Measurements from ENCODE around the gene ACOD1. TPM values are rescaled to one million over a fixed set of nuclear protein-coding genes. Genes with fewer than 3 reads are reported as not detected.

ACOD1 gene
- total and polyA plus RNA-seq, 2 of the 13 experiments (the other 11 are each of a cell fraction or from before 2014, with no cell fraction given) = not detected

- TF ChIP-seq HDAC6 (IDR thresholded peaks at IDR 0.05; ENCODE audit: low read depth, low read length) (no peak), ZNF674 (CRISPR knock-in tag; IDR thresholded peaks at IDR 0.05; ENCODE audit: low read depth) (no peak), ZNF101 (CRISPR knock-in tag; IDR thresholded peaks at IDR 0.05; ENCODE audit: borderline replicate concordance, low read depth) (no peak), PHF5A (CRISPR knock-in tag; IDR thresholded peaks at IDR 0.05; ENCODE audit: low read depth, unreplicated experiment) (no peak), ETV6 (CRISPR knock-in tag; conservative IDR thresholded peaks at IDR 0.05) (peak; percentile 72), HNRNPH1 (optimal IDR thresholded peaks at IDR 0.05; ENCODE audit: low read depth, low read length) (no peak), NR2F1 (CRISPR knock-in tag; IDR thresholded peaks at IDR 0.05) (no peak), ZC3H4 (CRISPR knock-in tag; IDR thresholded peaks at IDR 0.05; ENCODE audit: borderline replicate concordance) (no peak), MTF2 (CRISPR knock-in tag; IDR thresholded peaks at IDR 0.05; ENCODE audit: borderline replicate concordance) (no peak), ATAD3A (CRISPR knock-in tag; IDR thresholded peaks at IDR 0.05) (no peak), ZNF614 (CRISPR knock-in tag; IDR thresholded peaks at IDR 0.05; ENCODE audit: borderline replicate concordance) (peak; percentile 74; the same call in 1 of the 2 replicates), ZFX (CRISPR knock-in tag; IDR thresholded peaks at IDR 0.05; ENCODE audit: low read depth) (peak; percentile 92), NFYB (CRISPR knock-in tag; IDR thresholded peaks at IDR 0.05) (peak; percentile 61), SAP130 (CRISPR knock-in tag; IDR thresholded peaks at IDR 0.05; ENCODE audit: low read depth) (peak; percentile 90), SNAPC4 (CRISPR knock-in tag; IDR thresholded peaks at IDR 0.05) (no peak), ZNF816 (CRISPR knock-in tag; IDR thresholded peaks at IDR 0.05; ENCODE audit: borderline replicate concordance) (peak; percentile 93; the same call in 1 of the 2 replicates)
- TF ChIP-seq, protein P1, sequence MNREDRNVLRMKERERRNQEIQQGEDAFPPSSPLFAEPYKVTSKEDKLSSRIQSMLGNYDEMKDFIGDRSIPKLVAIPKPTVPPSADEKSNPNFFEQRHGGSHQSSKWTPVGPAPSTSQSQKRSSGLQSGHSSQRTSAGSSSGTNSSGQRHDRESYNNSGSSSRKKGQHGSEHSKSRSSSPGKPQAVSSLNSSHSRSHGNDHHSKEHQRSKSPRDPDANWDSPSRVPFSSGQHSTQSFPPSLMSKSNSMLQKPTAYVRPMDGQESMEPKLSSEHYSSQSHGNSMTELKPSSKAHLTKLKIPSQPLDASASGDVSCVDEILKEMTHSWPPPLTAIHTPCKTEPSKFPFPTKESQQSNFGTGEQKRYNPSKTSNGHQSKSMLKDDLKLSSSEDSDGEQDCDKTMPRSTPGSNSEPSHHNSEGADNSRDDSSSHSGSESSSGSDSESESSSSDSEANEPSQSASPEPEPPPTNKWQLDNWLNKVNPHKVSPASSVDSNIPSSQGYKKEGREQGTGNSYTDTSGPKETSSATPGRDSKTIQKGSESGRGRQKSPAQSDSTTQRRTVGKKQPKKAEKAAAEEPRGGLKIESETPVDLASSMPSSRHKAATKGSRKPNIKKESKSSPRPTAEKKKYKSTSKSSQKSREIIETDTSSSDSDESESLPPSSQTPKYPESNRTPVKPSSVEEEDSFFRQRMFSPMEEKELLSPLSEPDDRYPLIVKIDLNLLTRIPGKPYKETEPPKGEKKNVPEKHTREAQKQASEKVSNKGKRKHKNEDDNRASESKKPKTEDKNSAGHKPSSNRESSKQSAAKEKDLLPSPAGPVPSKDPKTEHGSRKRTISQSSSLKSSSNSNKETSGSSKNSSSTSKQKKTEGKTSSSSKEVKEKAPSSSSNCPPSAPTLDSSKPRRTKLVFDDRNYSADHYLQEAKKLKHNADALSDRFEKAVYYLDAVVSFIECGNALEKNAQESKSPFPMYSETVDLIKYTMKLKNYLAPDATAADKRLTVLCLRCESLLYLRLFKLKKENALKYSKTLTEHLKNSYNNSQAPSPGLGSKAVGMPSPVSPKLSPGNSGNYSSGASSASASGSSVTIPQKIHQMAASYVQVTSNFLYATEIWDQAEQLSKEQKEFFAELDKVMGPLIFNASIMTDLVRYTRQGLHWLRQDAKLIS (CRISPR knock-in tag; IDR thresholded peaks at IDR 0.05) = no peak
- TF ChIP-seq, protein P2, sequence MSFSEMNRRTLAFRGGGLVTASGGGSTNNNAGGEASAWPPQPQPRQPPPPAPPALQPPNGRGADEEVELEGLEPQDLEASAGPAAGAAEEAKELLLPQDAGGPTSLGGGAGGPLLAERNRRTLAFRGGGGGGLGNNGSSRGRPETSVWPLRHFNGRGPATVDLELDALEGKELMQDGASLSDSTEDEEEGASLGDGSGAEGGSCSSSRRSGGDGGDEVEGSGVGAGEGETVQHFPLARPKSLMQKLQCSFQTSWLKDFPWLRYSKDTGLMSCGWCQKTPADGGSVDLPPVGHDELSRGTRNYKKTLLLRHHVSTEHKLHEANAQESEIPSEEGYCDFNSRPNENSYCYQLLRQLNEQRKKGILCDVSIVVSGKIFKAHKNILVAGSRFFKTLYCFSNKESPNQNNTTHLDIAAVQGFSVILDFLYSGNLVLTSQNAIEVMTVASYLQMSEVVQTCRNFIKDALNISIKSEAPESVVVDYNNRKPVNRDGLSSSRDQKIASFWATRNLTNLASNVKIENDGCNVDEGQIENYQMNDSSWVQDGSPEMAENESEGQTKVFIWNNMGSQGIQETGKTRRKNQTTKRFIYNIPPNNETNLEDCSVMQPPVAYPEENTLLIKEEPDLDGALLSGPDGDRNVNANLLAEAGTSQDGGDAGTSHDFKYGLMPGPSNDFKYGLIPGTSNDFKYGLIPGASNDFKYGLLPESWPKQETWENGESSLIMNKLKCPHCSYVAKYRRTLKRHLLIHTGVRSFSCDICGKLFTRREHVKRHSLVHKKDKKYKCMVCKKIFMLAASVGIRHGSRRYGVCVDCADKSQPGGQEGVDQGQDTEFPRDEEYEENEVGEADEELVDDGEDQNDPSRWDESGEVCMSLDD (CRISPR knock-in tag; IDR thresholded peaks at IDR 0.05; ENCODE audit: borderline replicate concordance) = 0 out of 2 replicates have a peak, but pooled peaks have one; percentile 70
These were observed 43.7 kb downstream of the ACOD1 start, which contains the start of gene CLN5 (continued) for GRCh38 chr13:76991796-76992547.
